Loucy (cell line): ENCODE measurements around the gene SLC7A8.

Experiments used
- H2AFZ ChIP-seq: fragments of 200-600 bp; sonication (generic); 2 replicates; pipeline ENCODE4 v1.6.0; 2016; ENCODE audit warnings: antibody characterized with exemption, mild to moderate bottlenecking, low read length, moderate library complexity
- H3F3A ChIP-seq: fragments of 200-600 bp; 2 replicates; pipeline ENCODE4 v1.6.0; 2016; ENCODE audit warnings: antibody characterized with exemption, low read depth, mild to moderate bottlenecking
- H3K27me3 ChIP-seq: fragments of 200-600 bp; sonication (generic); 2 replicates; pipeline ENCODE4 v1.6.1; 2014; ENCODE audit warnings: low read length, mild to moderate bottlenecking; ENCODE audit not compliant: insufficient read depth, poor library complexity, severe bottlenecking
- H3K36me3 ChIP-seq: fragments of 200-600 bp; sonication (generic); 2 replicates; pipeline ENCODE4 v1.6.1; 2016; ENCODE audit warnings: low read length; ENCODE audit not compliant: insufficient read depth
- H3K4me1 ChIP-seq: fragments of 200-600 bp; sonication (generic); 2 replicates; pipeline ENCODE4 v1.5.1; 2014; ENCODE audit warnings: low read length, mild to moderate bottlenecking; ENCODE audit not compliant: insufficient read depth, poor library complexity, severe bottlenecking
- H3K4me2 ChIP-seq: fragments of 200-600 bp; sonication (generic); 2 replicates; pipeline ENCODE4 v1.6.0; 2014; ENCODE audit warnings: antibody characterized with exemption, low read length, low read depth, mild to moderate bottlenecking; ENCODE audit not compliant: poor library complexity, severe bottlenecking
- H3K4me3 ChIP-seq: fragments of 200-600 bp; sonication (generic); 2 replicates; pipeline ENCODE4 v1.5.1; 2014; ENCODE audit warnings: low read length, mild to moderate bottlenecking, mixed read lengths; ENCODE audit not compliant: poor library complexity, severe bottlenecking
- H3K79me2 ChIP-seq: fragments of 200-600 bp; sonication (generic); 2 replicates; pipeline ENCODE4 v1.6.1; 2014; ENCODE audit warnings: low read length; ENCODE audit not compliant: insufficient read depth
- H3K9ac ChIP-seq: fragments of 200-600 bp; sonication (generic); 2 replicates; pipeline ENCODE4 v1.6.0; 2014; ENCODE audit warnings: mild to moderate bottlenecking, low read depth, low read length, moderate library complexity; ENCODE audit not compliant: poor library complexity, severe bottlenecking
- H3K9me2 ChIP-seq: fragments of 200-600 bp; sonication (generic); replicated peaks from 2 replicates; pipeline ENCODE4 v1.6.1; 2016; ENCODE audit warnings: low read depth, low read length, mixed read lengths
- H3K9me3 ChIP-seq: fragments of 200-600 bp; sonication (generic); 2 replicates; pipeline ENCODE4 v1.6.1; 2014; ENCODE audit warnings: mild to moderate bottlenecking, antibody characterized with exemption, low read length, low read depth; ENCODE audit not compliant: insufficient read depth
- H4K20me1 ChIP-seq: fragments of 200-600 bp; sonication (generic); 2 replicates; pipeline ENCODE4 v1.6.0; 2014; ENCODE audit warnings: antibody characterized with exemption, low read length, mild to moderate bottlenecking; ENCODE audit not compliant: insufficient read depth, poor library complexity, severe bottlenecking
- CTCF ChIP-seq: fragments of 200-600 bp; sonication (generic); conservative IDR thresholded peaks from 2 replicates; pipeline ENCODE4 v1.5.1; 2014; ENCODE audit warnings: mild to moderate bottlenecking, antibody characterized with exemption, low read length
- EZH2phosphoT487 ChIP-seq: fragments of 200-600 bp; IDR thresholded peaks from 2 replicates; pipeline ENCODE4 v1.6.1; 2018; ENCODE audit warnings: antibody characterized with exemption, mild to moderate bottlenecking, moderate library complexity, borderline replicate concordance

The SLC7A8 gene

GRCh38 chr14:23093991-23094665 lies 89.3 kb downstream of the SLC7A8 start:
- Histone ChIP-seq H4K20me1 (peaks cover 48% of the 10 kb centered on the region), H3K36me3 (peaks cover 32% of the 10 kb centered on the region), H3K4me2 (peak overlapping the region; percentile 86), H3K79me2 (peaks cover 89% of the 10 kb centered on the region), H3F3A (no peaks in the 10 kb centered on the region), H3K9ac (peak overlapping the region; percentile 85), H3K9me3 (no peaks in the 10 kb centered on the region), H3K4me1 (peaks cover 40% of the 10 kb centered on the region), H3K27me3 (no peaks in the 10 kb centered on the region), H3K9me2 (no peaks in the 10 kb centered on the region), H3K4me3 (peak overlapping the region; percentile 87), H2AFZ (peak overlapping the region; percentile 86; the same call in 1 of the 2 replicates)
- no peak for TF ChIP-seq EZH2phosphoT487
- TF ChIP-seq CTCF: peak; percentile 53

- H2AFZ ChIP-seq: no peak overlapping the region
- H3K9me3 ChIP-seq: no peaks in the 10 kb centered on the region
- H3K4me2 ChIP-seq: peak overlapping the region; percentile 86
- H3K79me2 ChIP-seq: peaks cover 85% of the 10 kb centered on the region
- H3K4me1 ChIP-seq: peaks cover 37% of the 10 kb centered on the region
- H3K27me3 ChIP-seq: no peaks in the 10 kb centered on the region
- peak overlapping the region; percentile 85 for H3K9ac ChIP-seq
- TF ChIP-seq EZH2phosphoT487: no peak
- TF ChIP-seq CTCF: no peak
- peak overlapping the region; percentile 87 for H3K4me3 ChIP-seq
- no peaks in the 10 kb centered on the region for H3K9me2 ChIP-seq
- H4K20me1 ChIP-seq: peaks cover 48% of the 10 kb centered on the region
- H3F3A ChIP-seq: no peaks in the 10 kb centered on the region
- H3K36me3 ChIP-seq: peaks cover 38% of the 10 kb centered on the region
Measured at GRCh38 chr14:23093526-23093925, 89.9 kb downstream of the SLC7A8 start.

GRCh38 chr14:23093104-23093503 lies 90.4 kb downstream of the SLC7A8 start:
- peaks cover 80% of the 10 kb centered on the region for H3K79me2 ChIP-seq
- no peak for TF ChIP-seq CTCF
- no peak for TF ChIP-seq EZH2phosphoT487
- peak overlapping the region; percentile 87 for H3K4me3 ChIP-seq
- peak overlapping the region; percentile 85 for H3K9ac ChIP-seq
- H2AFZ ChIP-seq: no peak overlapping the region
- H3F3A ChIP-seq: no peaks in the 10 kb centered on the region
- no peaks in the 10 kb centered on the region for H3K9me3 ChIP-seq
- H4K20me1 ChIP-seq: peaks cover 43% of the 10 kb centered on the region
- peaks cover 42% of the 10 kb centered on the region for H3K36me3 ChIP-seq
- H3K4me1 ChIP-seq: peaks cover 39% of the 10 kb centered on the region
- H3K9me2 ChIP-seq: no peaks in the 10 kb centered on the region
- peak overlapping the region; percentile 86 for H3K4me2 ChIP-seq
- no peaks in the 10 kb centered on the region for H3K27me3 ChIP-seq
